GM18502 (cell line): Measurements from ENCODE around the gene XRCC3.
"Not testable (repeated sequence)": the region's sequence is repeated elsewhere in the genome, so short reads cannot be mapped to it uniquely, and the experiment has no call there.

Experiments used
- ATAC-seq: cut with Tn5 transposase; IDR thresholded peaks from one replicate; pipeline ENCODE4 v1.9.1; 2021; ENCODE audit warnings: mild to moderate bottlenecking; ENCODE audit not compliant: unreplicated experiment, poor library complexity

The XRCC3 gene

DNA sequence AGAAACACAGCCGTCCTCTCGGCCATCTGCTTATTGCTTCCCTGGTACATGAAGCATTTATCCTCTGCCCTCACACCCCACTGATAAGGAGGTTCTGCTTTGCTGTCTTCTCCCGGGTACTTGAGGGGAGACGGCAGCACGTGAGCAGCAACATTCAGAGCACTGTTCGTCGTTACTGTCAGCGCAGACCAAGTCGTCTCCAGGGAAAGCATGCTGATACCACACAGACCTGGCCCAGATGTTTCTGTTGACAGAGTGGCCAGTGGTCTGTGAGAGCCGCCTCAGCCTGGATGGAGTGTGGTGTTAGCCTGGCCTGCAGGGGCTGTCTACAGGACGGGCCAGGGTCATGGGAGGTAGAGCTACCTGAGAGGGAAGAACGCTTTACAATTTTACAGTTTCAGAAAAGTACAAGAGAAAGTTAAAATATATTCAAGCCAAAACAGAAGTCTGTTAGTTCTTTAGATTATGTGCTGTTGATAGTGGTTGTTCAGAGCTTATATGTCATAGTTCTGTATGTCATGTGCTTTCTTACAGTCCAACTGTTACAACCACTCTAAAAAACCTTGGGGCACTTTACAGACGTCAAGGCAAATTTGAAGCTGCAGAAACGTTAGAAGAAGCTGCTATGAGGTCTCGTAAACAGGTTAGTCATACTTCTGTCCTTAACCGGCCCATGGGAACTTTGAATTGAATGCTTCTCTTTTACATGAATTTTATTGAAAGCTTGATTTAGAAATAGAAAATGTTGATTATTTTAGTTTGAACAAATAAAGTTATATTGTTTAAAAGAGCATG, 38.2 kb downstream of the XRCC3 start:
- ATAC-seq, result no peak

DNA sequence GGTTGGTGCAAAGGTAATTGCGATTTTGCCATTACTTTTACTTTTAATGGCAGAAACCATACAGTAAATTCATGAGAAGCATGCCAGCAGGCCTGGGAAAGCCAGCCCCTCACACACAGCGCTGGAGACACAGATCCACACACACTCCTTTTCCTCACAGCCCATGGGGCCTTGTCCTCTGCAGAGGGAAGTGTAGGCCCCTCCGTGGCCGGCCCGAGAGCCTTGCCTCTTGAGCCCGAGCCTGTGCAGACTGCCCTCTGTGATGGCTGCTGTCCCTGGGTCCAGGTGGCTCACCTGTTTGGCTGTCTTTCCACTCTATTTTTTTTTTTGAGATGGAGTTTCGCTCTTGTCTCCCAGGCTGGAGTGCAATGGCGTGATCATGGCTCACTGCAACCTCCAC, 39.3 kb downstream of the XRCC3 start:
- ATAC-seq, result no peak

DNA sequence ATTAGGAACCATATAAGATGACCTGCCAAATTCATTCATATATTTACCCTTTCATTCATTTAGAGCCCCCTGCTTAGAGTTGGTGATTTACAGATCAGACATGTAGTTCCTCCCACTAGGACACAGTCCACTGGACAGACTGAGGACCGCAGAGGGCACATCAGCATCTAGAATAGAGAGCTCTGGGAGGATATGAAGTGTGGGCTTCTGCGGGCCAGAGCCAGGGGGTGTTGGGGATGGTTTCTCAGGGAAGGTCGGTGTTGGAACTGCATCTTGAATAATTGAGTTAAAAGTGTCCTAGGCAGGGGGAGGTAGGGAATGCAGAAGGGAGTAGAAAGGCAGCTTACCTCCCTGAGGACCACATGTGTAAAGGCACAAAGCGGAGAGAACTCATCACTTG, 43.3 kb downstream of the XRCC3 start:
- ATAC-seq, result no peak

DNA sequence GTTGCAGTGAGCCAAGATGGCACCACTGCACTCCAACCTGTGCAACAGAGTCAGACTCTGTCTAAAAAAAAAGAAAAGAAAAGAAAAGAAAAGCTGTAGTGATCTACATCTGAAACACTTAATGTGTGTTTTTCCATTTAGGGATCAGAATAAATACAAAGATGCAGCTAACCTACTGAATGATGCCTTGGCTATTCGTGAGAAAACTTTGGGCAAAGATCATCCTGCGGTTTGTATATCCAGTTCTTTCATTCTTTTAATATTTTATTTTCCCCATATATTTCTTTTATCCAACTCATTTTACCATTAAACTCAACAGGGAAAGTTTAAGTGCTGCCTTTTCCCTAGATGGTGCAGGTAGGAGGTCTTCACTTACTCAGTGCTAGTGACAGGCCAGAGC, 45.9 kb downstream of the XRCC3 start:
- ATAC-seq, result no peak

DNA sequence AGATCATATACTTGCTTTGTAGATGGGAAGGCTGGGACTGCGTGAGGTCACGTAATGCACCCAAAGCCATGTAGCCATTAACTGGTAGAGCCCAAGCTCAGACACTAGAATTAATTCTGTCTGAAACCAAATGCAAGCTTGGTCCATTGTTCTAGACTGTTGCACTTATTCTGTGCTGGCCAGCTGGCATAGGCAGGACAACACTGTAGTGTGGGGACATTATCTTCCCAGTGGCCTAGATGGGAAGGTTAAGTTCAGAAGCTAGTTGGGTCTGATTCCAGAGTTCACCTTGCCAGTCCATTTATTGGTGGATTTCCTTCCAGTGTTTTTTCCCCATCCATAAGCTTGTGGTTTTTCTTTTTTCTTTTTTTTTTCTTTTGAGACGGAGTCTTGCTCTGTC, 47.1 kb downstream of the XRCC3 start:
- ATAC-seq, result no peak

DNA sequence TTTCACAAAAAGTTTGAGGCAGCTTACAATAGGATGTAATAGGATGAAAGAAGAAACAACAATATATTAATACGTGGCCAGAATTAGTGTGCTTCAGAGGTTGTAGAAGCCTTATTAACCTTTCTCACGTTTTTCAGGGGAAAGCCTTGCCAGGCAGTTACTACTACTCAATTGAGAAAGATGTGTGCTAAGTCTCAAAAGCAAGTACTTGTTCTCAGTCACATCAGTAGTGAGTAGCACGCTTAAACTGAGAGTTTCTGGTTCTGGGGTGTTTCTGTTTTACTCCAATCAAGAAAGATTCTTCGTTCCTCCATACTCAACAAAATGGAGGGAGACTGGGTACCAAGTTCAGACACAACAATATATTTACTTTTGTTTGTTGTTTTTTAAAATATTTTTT, 47.6 kb downstream of the XRCC3 start:
- no peak for ATAC-seq

DNA sequence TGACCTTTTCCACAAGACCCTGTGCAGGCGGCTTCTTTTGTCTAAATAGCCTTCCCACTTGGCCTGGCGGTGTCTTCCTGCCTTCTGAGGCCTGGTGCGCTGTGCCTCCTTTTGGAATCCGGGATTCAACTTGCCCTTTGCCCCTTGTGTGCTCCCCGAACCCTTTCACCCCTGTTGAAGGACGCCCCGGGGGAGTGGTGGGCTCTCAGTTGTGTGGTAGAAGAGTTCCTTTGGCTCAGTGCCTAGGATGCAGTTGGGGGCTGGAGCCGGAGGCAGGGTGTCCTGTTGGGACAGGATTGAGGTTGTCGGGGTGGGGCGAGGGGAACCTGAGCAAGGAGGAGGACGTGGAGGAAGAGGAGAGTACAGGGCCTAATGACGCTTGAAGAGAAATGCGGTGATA, 51.7 kb downstream of the XRCC3 start:
- no peak for ATAC-seq

DNA sequence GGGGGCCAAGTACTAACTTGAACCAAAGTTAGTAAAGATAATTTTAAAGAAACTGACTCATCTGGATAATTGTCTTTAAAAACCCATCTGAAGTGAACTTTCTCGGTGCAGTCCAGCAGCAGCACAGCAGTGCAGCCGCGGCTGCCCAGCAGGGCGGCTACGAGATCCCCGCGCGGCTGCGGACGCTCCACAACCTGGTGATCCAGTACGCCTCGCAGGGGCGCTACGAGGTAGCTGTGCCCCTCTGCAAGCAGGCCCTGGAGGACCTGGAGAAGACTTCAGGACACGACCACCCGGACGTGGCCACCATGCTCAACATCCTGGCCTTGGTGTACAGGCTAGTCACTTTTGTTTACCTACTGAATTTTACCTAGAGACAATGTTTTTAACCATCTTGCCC, 52.7 kb downstream of the XRCC3 start:
- no peak for ATAC-seq

DNA sequence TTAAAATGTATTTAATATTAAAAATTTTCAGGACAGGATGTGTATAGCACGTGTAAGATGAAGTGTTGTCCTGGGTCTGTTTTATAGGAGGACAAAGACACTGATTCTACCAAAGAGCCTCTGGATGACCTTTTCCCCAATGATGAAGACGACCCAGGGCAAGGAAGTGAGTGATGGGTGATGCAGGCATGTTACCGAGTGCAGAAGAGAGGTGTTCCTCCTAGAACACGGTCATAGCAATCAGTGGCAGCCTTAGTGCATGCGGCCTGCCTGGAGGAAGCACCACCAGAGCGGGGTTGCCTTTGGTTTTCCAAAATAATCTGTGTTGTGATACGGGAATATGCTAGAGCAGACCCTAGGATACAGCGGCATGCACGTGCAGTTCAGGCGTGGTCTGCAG, 53.2 kb downstream of the XRCC3 start:
- ATAC-seq, result no peak

DNA sequence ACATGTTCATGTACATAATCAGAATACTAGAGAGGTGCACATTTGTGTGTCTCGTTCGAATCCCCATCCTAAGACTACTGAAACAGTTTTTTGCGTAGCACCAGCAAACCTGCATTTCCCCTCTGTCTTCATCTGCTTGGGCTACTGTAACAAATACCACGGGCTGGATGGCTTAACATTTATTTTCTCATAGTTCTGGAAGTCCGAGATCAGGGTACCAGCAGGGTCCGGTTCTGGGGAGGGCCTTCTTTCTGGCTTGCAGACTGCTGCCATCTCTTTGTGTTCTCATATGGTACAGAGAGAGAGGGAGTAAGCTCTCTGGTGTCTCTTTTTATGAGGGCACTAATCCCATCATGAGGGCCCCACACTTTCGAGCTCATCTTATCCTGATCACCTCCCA, 55.6 kb downstream of the XRCC3 start:
- ATAC-seq, result no peak

DNA sequence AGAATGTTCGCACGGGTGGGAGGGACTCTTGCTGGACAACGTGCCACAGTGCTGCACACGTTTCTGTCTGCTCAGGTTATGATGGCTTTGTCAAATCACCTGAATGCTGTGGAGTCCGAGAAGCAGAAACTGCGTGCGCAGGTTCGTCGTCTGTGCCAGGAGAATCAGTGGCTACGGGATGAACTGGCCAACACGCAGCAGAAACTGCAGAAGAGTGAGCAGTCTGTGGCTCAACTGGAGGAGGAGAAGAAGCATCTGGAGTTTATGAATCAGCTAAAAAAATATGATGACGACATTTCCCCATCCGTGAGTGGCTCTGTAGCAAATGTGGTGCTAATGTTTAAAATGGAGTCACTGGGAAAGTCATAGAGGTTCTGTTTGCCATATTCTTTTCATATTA, 57.8 kb downstream of the XRCC3 start:
- no peak for ATAC-seq

DNA sequence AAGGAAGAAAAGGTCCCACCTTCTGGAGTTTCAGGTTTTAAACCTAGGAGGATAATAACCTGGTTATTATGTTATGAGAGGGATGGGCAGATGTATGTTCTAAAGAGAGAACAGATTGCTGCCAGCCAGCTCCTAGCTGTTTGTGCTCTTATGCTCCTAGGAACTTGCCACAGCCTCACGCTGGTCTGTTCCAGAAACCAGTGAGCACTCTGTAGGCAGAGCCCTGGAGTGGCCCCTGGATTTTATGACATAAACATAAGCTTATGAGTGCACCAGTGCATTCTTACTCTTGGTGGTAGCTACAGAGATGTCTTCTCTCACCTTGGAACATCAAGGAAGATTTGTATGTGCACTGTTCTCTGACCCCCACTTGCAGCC, 58.5 kb downstream of the XRCC3 start:
- ATAC-seq, result no peak

DNA sequence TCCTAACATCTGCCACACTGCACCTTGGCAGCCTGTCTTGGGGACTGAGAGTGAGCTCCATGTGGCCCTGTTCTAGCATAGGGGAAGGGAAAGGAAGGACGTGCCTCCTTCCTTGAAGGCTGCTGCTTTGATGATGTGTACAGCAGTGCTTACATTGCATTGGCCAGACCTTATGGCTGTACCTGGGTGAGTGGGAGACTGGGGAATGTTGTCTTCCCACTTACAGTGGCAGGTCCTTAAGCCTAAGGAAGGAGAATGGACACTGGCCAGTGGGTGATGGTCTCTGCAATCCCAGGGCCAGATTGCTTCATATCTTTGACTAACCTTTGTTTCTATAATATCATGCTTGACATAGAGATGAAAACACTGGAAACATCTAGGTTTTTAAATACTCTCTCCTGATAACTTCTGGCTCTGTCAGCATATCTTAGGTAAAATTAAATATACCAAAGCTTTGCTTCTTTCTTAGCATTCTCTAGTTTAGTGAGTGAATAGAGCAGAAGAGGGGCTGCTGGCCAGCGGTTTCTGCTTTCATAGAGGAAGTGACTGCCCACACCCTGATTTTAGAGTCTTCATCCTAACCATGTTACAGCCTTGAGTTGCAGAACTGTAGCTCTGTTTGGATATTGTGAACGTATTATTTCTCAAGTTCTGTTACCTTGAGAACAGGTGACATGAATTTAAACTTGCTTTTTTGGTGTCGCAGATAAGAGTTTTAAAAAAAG, 59.1 kb downstream of the XRCC3 start:
- ATAC-seq, result no peak

DNA sequence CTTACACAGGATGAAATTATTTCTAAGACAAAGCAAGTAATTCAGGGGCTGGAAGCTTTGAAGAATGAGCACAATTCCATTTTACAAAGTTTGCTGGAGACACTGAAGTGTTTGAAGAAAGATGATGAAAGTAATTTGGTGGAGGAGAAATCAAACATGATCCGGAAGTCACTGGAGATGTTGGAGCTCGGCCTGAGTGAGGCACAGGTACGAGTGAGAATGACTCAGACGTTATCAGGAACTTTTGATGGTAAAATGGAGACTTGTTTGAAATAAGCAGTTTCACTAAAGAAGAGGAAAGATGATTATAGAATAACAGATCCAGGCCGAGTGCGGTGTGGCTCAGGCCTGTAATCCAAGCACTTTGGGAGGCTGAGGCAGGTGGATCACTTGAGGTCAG, 60.6 kb downstream of the XRCC3 start:
- ATAC-seq, result no peak

DNA sequence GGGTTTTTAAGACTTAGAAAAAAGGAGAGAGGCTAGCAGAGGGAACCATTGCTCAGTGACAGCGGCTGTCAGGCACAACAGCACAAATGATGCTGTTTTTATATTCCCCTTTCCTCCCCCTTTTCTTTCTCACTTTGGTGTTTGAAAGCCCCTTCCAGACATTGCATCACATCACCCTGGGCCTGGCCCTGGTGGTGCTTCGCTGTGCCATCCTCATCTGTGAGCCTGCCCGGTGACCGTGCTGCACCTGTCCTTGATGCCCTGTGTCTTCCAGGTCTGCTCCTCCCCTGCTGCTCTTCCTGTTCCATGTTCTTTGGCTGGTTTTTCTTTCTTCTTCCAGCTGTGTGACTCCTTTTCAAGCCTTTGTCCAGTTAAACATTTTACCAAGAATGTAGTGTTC, 61.4 kb downstream of the XRCC3 start:
- ATAC-seq, result no peak

DNA sequence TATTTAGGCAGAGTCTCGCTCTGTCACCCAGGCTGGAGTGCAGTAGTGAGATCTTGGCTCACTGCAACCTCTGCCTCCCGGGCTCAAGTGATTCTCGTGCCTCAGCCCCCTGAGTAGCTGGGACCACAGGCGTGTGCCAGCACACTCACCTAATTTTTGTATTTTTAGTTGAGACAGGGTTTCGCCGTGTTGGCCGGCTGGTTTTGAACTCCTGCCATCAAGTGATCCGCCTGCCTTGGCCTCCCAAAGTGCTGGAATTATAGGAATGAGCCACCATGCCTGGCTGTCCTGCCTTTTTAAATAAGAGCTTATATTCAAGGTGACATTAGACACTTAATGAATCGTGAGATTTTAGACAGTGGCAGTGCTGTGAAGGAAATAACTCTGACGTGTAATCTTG, 61.9 kb downstream of the XRCC3 start:
- not testable (repeated sequence) for ATAC-seq

DNA sequence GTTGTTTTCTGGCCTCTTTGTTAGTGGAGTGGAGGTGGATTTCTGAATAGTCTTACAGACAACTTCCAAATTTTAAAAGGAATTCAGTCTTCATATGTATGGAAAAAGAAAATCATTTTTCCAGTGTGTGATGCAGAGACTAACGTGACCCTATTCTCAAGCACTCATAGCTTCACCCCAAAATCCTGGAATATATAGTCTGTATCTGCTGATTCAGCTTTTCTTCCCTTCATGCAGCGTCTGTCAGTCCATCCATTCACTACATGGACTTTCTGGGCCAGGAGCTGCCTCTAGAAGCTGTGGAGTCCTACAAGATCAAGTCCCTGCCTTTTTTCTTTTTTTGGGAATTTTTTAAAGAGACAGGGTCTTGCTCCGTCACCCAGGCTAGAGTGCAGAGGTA, 62.4 kb downstream of the XRCC3 start:
- no peak for ATAC-seq

DNA sequence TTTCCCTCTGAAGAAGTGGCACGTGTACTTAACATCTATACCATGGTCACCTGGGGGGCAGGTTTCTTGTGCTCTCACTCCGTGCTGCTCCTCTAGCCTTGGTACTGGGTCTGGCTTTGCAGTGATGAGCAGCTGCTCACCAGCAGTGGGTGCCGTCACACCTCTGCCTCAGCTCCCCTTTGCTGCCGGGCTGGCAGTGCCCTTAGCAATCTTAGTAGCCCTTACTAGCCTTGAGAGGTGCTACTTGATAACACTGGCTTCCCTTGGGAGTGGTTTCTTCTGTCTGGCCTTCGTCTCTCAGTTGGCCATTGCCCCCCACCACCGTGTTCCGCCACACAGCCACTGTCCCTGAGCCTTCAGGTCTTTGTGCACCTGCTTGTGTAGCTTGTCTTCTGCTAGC, 63.7 kb downstream of the XRCC3 start:
- ATAC-seq, result no peak

DNA sequence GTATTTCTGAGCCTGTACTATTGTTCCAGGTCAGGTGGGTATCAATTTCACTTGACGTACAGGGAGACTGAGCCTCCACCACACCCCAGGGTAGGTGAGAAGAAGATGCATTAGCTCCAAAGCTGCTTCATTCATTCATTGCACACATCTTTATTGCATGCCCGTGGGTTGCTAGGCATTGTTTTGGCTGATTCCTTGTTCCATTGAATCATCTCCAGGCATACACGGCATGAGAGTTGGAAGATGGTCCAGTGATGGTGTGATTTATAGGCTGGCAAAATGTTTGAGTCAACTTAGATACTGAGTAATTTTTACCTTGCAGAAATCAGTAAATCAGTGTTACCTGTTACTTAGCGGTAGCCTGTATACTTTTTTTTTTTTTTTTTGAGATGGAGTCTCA, 65.0 kb downstream of the XRCC3 start:
- ATAC-seq, result no peak

DNA sequence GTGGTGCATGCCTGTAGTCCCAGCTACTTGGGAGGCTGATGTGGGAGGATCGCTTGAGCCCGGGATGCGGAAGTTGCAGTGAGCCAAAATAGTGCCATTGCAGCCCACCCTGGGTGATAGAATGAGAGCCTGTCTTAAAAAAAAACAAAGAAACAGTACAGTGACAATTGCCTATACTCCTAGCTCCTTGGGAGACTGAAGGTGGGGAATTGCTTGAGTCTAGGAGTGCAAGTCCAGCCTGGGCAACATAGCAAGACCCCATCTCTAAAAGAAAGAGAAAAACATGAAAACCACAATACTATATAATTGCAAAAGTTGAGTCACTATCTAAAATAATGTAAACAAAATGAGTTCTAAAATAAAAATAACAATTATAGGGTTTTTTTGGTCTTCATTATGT, 66.2 kb downstream of the XRCC3 start:
- ATAC-seq, result no peak
